ENCODE data around the gene CR1L. TPM values are rescaled to one million over a fixed set of nuclear protein-coding genes. Genes with fewer than 3 reads are reported as not detected.

The CR1L gene
- total and polyA plus RNA-seq, 9 of the 15 experiments (the other 6 are each of a cell fraction or from before 2014, with no cell fraction given) = 10.1 to 74.8 (median 34.3) TPM

GRCh38 chr1:207644852-207645634 lies at the start of gene CR1L (continued):
- TF ChIP-seq CREB3L1 (IDR thresholded peaks at IDR 0.05; ENCODE audit: borderline replicate concordance, low read depth) (peak; percentile 49; the same call in 1 of the 2 replicates), SRF (CRISPR knock-in tag; IDR thresholded peaks at IDR 0.05) (0 out of 4 replicates have a peak, but pooled peaks of 1 of the 2 experiments have one; percentile 36), ZNF507 (tag; conservative IDR thresholded peaks at IDR 0.05) (no peak), ADNP (tag; IDR thresholded peaks at IDR 0.05) (no peak), HNRNPLL (IDR thresholded peaks at IDR 0.05; ENCODE audit: low read depth, low read length, poor library complexity, severe bottlenecking) (peak; percentile 95), SAFB (IDR thresholded peaks at IDR 0.05; ENCODE audit: borderline replicate concordance, low read depth, low read length) (peak; percentile 49; the same call in 1 of the 2 replicates), BCL6 (CRISPR knock-in tag; IDR thresholded peaks at IDR 0.05) (no peak), GATAD2A (IDR thresholded peaks at IDR 0.05) (0 out of 2 replicates have a peak, but pooled peaks have one; percentile 38), ZNF76 (CRISPR knock-in tag; IDR thresholded peaks at IDR 0.05; ENCODE audit: borderline replicate concordance) (no peak), ZNF41 (CRISPR knock-in tag; conservative IDR thresholded peaks at IDR 0.05) (0 out of 2 replicates have a peak, but pooled peaks have one; percentile 23), NEUROD1 (IDR thresholded peaks at IDR 0.05; ENCODE audit: borderline replicate concordance, low read depth, low read length, partially characterized antibody) (peak; percentile 10), FOXP1 (CRISPR knock-in tag; IDR thresholded peaks at IDR 0.05) (peak; percentile 77; the same call in 1 of the 2 replicates), HDAC2 (IDR thresholded peaks at IDR 0.05) (peak; percentile 78; the same call in 1 of the 2 replicates)
- TF ChIP-seq, protein P1, sequence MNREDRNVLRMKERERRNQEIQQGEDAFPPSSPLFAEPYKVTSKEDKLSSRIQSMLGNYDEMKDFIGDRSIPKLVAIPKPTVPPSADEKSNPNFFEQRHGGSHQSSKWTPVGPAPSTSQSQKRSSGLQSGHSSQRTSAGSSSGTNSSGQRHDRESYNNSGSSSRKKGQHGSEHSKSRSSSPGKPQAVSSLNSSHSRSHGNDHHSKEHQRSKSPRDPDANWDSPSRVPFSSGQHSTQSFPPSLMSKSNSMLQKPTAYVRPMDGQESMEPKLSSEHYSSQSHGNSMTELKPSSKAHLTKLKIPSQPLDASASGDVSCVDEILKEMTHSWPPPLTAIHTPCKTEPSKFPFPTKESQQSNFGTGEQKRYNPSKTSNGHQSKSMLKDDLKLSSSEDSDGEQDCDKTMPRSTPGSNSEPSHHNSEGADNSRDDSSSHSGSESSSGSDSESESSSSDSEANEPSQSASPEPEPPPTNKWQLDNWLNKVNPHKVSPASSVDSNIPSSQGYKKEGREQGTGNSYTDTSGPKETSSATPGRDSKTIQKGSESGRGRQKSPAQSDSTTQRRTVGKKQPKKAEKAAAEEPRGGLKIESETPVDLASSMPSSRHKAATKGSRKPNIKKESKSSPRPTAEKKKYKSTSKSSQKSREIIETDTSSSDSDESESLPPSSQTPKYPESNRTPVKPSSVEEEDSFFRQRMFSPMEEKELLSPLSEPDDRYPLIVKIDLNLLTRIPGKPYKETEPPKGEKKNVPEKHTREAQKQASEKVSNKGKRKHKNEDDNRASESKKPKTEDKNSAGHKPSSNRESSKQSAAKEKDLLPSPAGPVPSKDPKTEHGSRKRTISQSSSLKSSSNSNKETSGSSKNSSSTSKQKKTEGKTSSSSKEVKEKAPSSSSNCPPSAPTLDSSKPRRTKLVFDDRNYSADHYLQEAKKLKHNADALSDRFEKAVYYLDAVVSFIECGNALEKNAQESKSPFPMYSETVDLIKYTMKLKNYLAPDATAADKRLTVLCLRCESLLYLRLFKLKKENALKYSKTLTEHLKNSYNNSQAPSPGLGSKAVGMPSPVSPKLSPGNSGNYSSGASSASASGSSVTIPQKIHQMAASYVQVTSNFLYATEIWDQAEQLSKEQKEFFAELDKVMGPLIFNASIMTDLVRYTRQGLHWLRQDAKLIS (CRISPR knock-in tag; IDR thresholded peaks at IDR 0.05) = peak; percentile 92
- TF ChIP-seq, protein P2, sequence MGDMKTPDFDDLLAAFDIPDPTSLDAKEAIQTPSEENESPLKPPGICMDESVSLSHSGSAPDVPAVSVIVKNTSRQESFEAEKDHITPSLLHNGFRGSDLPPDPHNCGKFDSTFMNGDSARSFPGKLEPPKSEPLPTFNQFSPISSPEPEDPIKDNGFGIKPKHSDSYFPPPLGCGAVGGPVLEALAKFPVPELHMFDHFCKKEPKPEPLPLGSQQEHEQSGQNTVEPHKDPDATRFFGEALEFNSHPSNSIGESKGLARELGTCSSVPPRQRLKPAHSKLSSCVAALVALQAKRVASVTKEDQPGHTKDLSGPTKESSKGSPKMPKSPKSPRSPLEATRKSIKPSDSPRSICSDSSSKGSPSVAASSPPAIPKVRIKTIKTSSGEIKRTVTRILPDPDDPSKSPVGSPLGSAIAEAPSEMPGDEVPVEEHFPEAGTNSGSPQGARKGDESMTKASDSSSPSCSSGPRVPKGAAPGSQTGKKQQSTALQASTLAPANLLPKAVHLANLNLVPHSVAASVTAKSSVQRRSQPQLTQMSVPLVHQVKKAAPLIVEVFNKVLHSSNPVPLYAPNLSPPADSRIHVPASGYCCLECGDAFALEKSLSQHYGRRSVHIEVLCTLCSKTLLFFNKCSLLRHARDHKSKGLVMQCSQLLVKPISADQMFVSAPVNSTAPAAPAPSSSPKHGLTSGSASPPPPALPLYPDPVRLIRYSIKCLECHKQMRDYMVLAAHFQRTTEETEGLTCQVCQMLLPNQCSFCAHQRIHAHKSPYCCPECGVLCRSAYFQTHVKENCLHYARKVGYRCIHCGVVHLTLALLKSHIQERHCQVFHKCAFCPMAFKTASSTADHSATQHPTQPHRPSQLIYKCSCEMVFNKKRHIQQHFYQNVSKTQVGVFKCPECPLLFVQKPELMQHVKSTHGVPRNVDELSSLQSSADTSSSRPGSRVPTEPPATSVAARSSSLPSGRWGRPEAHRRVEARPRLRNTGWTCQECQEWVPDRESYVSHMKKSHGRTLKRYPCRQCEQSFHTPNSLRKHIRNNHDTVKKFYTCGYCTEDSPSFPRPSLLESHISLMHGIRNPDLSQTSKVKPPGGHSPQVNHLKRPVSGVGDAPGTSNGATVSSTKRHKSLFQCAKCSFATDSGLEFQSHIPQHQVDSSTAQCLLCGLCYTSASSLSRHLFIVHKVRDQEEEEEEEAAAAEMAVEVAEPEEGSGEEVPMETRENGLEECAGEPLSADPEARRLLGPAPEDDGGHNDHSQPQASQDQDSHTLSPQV (IDR thresholded peaks at IDR 0.05) = peak; percentile 48; the same call in 1 of the 2 replicates
- TF ChIP-seq, protein P3, sequence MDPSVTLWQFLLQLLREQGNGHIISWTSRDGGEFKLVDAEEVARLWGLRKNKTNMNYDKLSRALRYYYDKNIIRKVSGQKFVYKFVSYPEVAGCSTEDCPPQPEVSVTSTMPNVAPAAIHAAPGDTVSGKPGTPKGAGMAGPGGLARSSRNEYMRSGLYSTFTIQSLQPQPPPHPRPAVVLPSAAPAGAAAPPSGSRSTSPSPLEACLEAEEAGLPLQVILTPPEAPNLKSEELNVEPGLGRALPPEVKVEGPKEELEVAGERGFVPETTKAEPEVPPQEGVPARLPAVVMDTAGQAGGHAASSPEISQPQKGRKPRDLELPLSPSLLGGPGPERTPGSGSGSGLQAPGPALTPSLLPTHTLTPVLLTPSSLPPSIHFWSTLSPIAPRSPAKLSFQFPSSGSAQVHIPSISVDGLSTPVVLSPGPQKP (CRISPR knock-in tag; IDR thresholded peaks at IDR 0.05) = no peak

All from K562 (cell line).